Measurements from ENCODE around the gene IMMP2L.

- TF ChIP-seq, protein P1, sequence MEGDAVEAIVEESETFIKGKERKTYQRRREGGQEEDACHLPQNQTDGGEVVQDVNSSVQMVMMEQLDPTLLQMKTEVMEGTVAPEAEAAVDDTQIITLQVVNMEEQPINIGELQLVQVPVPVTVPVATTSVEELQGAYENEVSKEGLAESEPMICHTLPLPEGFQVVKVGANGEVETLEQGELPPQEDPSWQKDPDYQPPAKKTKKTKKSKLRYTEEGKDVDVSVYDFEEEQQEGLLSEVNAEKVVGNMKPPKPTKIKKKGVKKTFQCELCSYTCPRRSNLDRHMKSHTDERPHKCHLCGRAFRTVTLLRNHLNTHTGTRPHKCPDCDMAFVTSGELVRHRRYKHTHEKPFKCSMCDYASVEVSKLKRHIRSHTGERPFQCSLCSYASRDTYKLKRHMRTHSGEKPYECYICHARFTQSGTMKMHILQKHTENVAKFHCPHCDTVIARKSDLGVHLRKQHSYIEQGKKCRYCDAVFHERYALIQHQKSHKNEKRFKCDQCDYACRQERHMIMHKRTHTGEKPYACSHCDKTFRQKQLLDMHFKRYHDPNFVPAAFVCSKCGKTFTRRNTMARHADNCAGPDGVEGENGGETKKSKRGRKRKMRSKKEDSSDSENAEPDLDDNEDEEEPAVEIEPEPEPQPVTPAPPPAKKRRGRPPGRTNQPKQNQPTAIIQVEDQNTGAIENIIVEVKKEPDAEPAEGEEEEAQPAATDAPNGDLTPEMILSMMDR (conservative IDR thresholded peaks at IDR 0.05) = no peak
- TF ChIP-seq ZFX (IDR thresholded peaks at IDR 0.05) = no peak
Measured at GRCh38 chr7:110877016-110877415, 685.3 kb downstream of the IMMP2L start.

All from C4-2B (cell line).